Mammary epithelial cell (primary cell): Measurements from ENCODE around the gene HYOU1.

ENCODE experiments used
- EZH2 ChIP-seq: IDR thresholded peaks from 2 replicates; pipeline ENCODE4 v1.6.1; 2012; ENCODE audit warnings: low read length, inconsistent platforms, borderline replicate concordance
- TF ChIP-seq, protein P1 (sequence below), 2 donors: IDR thresholded peaks in 1 of 2; conservative IDR thresholded peaks in 1 of 2; 2 replicates each; pipeline ENCODE4 v1.5.1; 2011 to 2012; ENCODE audit warnings: inconsistent platforms in 2 of 2, low read length in 2 of 2, mild to moderate bottlenecking in 2 of 2, control low read depth in 1 of 2, low read depth in 1 of 2; ENCODE audit not compliant: insufficient read depth in 1 of 2; ENCODE audit errors: extremely low read depth in 1 of 2

GRCh38 chr11:119025099-119025473, 31.9 kb downstream of the HYOU1 start:
- TF ChIP-seq, protein P1, sequence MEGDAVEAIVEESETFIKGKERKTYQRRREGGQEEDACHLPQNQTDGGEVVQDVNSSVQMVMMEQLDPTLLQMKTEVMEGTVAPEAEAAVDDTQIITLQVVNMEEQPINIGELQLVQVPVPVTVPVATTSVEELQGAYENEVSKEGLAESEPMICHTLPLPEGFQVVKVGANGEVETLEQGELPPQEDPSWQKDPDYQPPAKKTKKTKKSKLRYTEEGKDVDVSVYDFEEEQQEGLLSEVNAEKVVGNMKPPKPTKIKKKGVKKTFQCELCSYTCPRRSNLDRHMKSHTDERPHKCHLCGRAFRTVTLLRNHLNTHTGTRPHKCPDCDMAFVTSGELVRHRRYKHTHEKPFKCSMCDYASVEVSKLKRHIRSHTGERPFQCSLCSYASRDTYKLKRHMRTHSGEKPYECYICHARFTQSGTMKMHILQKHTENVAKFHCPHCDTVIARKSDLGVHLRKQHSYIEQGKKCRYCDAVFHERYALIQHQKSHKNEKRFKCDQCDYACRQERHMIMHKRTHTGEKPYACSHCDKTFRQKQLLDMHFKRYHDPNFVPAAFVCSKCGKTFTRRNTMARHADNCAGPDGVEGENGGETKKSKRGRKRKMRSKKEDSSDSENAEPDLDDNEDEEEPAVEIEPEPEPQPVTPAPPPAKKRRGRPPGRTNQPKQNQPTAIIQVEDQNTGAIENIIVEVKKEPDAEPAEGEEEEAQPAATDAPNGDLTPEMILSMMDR (conservative IDR thresholded peaks at IDR 0.05 in 1 of 2, IDR thresholded peaks at IDR 0.05 in 1 of 2; ENCODE audit: extremely low read depth in 1 of 2, insufficient read depth in 1 of 2, low read depth in 1 of 2, low read length in 2 of 2): no peak
- TF ChIP-seq EZH2: no peak
